HG02943 (cell line): ENCODE measurements around the gene COX5B.
"Not testable (repeated sequence)": the region's sequence is repeated elsewhere in the genome, so short reads cannot be mapped to it uniquely, and the experiment has no call there.

ENCODE experiments used
- ATAC-seq: cut with Tn5 transposase; IDR thresholded peaks from one replicate; pipeline ENCODE4 v1.9.1; 2021; ENCODE audit warnings: mild to moderate bottlenecking, low read depth, moderate library complexity; ENCODE audit not compliant: unreplicated experiment

COX5B gene

DNA sequence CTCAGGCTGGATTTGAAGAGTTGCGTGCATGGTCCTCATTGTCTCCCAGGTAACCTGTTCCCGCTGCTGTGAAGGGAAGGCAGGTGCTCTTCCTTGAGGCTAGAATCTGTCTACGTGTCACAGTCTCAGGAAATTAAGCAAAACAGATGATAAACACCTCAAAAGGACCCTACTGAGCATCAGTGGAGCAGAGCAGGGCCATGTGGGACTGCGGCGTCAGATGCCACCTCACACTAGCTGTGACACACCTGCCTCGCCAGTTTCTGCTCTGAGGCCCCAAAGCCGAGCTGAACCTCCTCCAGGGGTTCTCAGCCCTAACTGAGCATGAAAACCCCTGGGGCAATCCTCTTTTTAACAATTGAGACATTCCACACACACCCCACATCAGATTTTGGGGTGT lies 25.7 kb downstream of the COX5B start:
- ATAC-seq: no peak

DNA sequence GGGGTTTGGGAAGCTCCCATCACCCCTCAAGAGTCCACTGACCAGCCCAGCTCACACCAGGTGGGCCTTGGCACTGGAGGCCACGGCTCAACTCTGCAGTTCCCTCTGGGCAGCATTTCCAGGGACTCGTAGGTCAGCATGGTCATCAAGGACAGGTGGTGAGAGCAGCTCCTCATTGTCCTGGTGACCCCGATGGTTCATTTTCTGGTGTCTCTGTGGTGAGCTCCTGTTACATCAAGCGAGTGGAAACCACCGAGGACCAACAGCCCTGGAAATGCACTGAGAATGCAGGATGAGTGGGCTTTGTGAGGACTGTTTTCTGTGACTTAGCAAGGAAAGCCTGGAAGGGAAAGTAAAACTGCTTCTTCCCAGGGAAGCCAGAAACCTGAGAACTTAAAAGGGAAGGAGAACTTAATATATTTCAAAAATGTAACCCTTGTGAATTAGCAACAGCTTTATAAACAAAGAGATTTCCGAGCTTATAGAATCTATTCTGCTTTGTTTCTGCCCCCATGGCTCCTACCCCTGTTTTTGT lies 26.8 kb downstream of the COX5B start:
- ATAC-seq: not testable (repeated sequence)

GRCh38 chr2:97673182-97673914 lies 27.5 kb downstream of the COX5B start:
- ATAC-seq: no peak

- no peak for ATAC-seq
Measured at GRCh38 chr2:97673915-97674283, 28.0 kb downstream of the COX5B start.

GRCh38 chr2:97675430-97676113 lies 29.7 kb downstream of the COX5B start:
- no peak for ATAC-seq

DNA sequence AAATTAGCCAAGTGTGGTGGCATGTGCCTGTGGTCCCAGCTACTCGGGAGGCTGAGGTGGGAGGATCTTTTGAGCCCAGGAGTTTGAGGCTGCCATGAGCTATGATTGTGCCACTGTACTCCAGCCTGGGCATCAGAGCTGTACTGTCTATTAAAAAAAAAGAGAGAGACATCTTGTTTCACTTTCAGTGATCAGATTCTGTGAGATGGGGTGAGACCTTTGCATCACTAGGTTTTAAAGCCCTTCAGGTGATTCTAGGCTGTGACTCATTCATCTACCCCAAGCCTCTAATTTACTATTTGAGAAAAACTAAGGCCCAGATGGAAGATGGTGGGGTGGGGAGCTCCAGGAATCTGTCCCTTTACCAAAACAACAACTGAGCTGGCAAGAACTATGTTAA lies 30.8 kb downstream of the COX5B start:
- no peak for ATAC-seq

- ATAC-seq: no peak
Measured at GRCh38 chr2:97677480-97677879, 31.6 kb downstream of the COX5B start.

- ATAC-seq: no peak
Measured at GRCh38 chr2:97678298-97678697, 32.4 kb downstream of the COX5B start.

- not testable (repeated sequence) for ATAC-seq
Measured at GRCh38 chr2:97687235-97687634, 41.4 kb downstream of the COX5B start.

- no peak for ATAC-seq
Measured at GRCh38 chr2:97688062-97688827, 42.4 kb downstream of the COX5B start.

DNA sequence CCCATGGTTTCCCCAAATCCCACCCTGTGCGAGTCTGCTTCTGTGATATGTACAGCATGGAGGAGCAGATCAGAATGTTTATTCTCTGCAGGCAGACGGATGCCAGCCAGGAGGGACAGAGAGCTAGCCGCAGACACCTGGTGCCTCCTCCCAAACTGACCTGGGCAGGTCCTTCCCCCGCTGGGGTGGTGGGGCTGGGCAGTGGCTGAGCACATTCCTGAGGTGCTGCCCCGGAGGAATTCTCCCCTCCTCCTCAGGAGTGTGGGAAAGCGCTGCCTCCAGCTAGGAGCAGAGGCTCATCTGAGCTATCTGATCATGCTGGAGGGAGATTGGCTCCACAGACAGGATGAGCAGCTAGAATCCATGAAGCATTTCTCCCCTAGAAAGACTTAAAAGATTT lies 45.3 kb downstream of the COX5B start:
- no peak for ATAC-seq

DNA sequence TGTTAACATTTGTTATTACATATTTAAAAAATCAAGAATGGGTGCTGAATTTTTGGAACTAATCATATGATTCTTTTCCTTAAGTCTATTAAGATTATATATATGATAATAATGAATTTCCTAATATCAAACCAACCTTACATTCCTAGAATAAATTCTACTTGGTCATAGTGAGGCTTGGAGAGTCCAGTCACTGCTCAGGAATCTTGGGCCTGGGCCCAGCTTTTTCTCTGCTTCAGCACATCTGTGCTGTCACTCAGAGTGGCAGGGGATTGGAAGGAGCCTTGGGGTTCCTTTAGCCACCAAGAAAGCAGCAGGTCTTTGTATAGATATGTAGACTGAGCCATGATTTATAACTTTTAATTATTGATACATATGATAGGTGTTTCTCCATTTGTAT lies 47.6 kb downstream of the COX5B start:
- ATAC-seq: no peak

DNA sequence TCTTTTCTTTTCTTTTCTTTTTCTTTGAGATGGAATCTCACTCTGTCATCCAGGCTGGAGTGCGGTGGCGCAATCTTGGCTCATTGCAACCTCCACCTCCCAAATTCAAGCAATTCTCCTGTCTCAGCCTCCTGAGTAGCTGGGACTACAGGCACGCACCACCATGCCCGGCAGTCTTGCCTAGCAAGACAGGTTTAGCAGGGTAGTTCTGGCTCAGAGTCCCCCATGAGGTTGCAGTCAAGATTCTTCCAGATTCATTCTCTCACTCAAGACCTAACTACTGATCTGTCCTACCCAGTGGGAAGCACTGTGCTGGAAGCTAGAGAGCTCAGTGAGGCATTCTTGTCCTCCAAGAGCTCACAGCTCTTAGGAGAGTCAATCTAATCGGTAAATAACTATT lies 49.9 kb downstream of the COX5B start:
- no peak for ATAC-seq

GRCh38 chr2:97697252-97698235 lies 51.7 kb downstream of the COX5B start:
- ATAC-seq: no peak
